ENCODE measurements around the gene ANO9. TPM values are rescaled to one million over a fixed set of nuclear protein-coding genes. Genes with fewer than 3 reads are reported as not detected.

ANO9 gene
- total RNA-seq, 4 donors from 2014 or later = 0.44 to 1.5 (median 0.63) TPM

- no peak for TF ChIP-seq CTCF (IDR thresholded peaks at IDR 0.05; ENCODE audit: low read depth)
Measured at GRCh38 chr11:418343-419247, 23.2 kb downstream of the ANO9 start.

- TF ChIP-seq CTCF (IDR thresholded peaks at IDR 0.05; ENCODE audit: low read depth) = no peak
Measured at GRCh38 chr11:417652-418342, 24.0 kb downstream of the ANO9 start.

- no peak for TF ChIP-seq CTCF (IDR thresholded peaks at IDR 0.05; ENCODE audit: low read depth)
Measured at GRCh38 chr11:416757-417621, 24.8 kb downstream of the ANO9 start.

GRCh38 chr11:416051-416756, 25.6 kb downstream of the ANO9 start:
- TF ChIP-seq CTCF (IDR thresholded peaks at IDR 0.05; ENCODE audit: low read depth) = no peak

- TF ChIP-seq CTCF (IDR thresholded peaks at IDR 0.05; ENCODE audit: low read depth) = no peak
Measured at GRCh38 chr11:415640-416041, 26.2 kb downstream of the ANO9 start.

- no peak for TF ChIP-seq CTCF (IDR thresholded peaks at IDR 0.05; ENCODE audit: low read depth)
Measured at GRCh38 chr11:414318-414857, 27.4 kb downstream of the ANO9 start.
